Stomach (tissue), 9 donors: ENCODE data around the gene RIN3. TPM values are rescaled to one million over a fixed set of nuclear protein-coding genes. Genes with fewer than 3 reads are reported as not detected.
A peak's percentile ranks its signal among the peaks of the same experiment; 100 is the strongest.

Source experiments
- DNase-seq, 2 donors: peaks; one replicate each; pipeline versions ENCODE4 v3.0.0 to v3.0.0-alpha.2; 2013 to 2019
- H3K27ac ChIP-seq, 5 donors: fragments of 200-600 bp in 4 of 5; sonication (generic) in 4 of 5; one replicate each; pipeline ENCODE4 v1.5.1; 2013 to 2019; ENCODE audit warnings: mild to moderate bottlenecking in 1 of 5, moderate library complexity in 1 of 5
- H3K27me3 ChIP-seq, 3 donors: fragments of 200-600 bp; sonication (generic); one replicate each; pipeline ENCODE4 v1.5.1; 2017 to 2019; ENCODE audit warnings: mixed run types in 1 of 3
- H3K36me3 ChIP-seq, 4 donors: fragments of 200-600 bp; sonication (generic); 1 replicate in 3 of 4; 2 replicates in 1 of 4; pipeline ENCODE4 v1.5.1; 2016 to 2019
- H3K4me1 ChIP-seq, 4 donors: fragments of 200-600 bp; sonication (generic); one replicate each; pipeline ENCODE4 v1.5.1; 2016 to 2019
- H3K4me3 ChIP-seq, 4 donors: fragments of 200-600 bp; sonication (generic) in 3 of 4; one replicate each; pipeline ENCODE4 v1.5.1; 2016 to 2019; ENCODE audit warnings: mild to moderate bottlenecking in 1 of 4
- H3K9me3 ChIP-seq, 4 donors: fragments of 200-600 bp; sonication (generic); one replicate each; pipeline ENCODE4 v1.5.1; 2016 to 2019
- EP300 ChIP-seq: sonication (generic); formaldehyde crosslinking; IDR thresholded peaks from one replicate; pipeline ENCODE4 v1.6.1; 2017; ENCODE audit warnings: antibody characterized with exemption
- POLR2A ChIP-seq, 4 donors: fragments of 450-650 bp; IDR thresholded peaks; one replicate each; pipeline ENCODE4 v1.6.1; 2016; ENCODE audit warnings: antibody characterized with exemption in 4 of 4, control low read depth in 2 of 4, mild to moderate bottlenecking in 1 of 4, moderate library complexity in 1 of 4
- POLR2AphosphoS5 ChIP-seq, 3 donors: sonication (generic); formaldehyde crosslinking; IDR thresholded peaks; one replicate each; pipeline ENCODE4 v1.6.1; 2016; ENCODE audit warnings: antibody characterized with exemption in 3 of 3
- WGBS, 5 donors: extraction: QIAGEN DNeasy Blood & Tissue Kit in 3 of 5; methylation state at CpG; one replicate each; pipeline versions ENCODE4 v1.1.5 to v1.1.7; 2013 to 2018; 5-methylcytosine and 5-hydroxymethylcytosine counted together
- intact Hi-C: fragments of 100-400 bp; cut with DNase I; formaldehyde crosslinking; loops from one replicate; pipeline ENCODE4 v1.15.1; 2023; ENCODE audit warnings: low total_unique reads
- polyA plus RNA-seq, 3 donors: library from polyadenylated mRNA; stranded (reverse); fragments of 200-250 nt; gene quantifications; one replicate each; pipeline ENCODE4 v1.2.3, GENCODE V29; 2013
- total RNA-seq, 5 donors: library from RNA; depleted of rRNA; stranded (reverse); fragments of >200 nt; gene quantifications; one replicate each; pipeline versions ENCODE4 v1.1.0 to v1.2.3, GENCODE V29; 2014 to 2016
- TF ChIP-seq, protein P1 (sequence below), 7 experiments: fragments of 450-650 bp in 4 of 7; fragments of 200-600 bp in 3 of 7; sonication (generic) in 3 of 7; IDR thresholded peaks; one replicate each; pipeline ENCODE4 v1.5.1; 2016 to 2019; ENCODE audit warnings: antibody characterized with exemption in 7 of 7, control low read depth in 2 of 7, mild to moderate bottlenecking in 1 of 7
- donor health status: healthy with polysubstance abuse.
- donor health status: Bipolar disorder and iron deficiency.
- donor health status: healthy.

Gene RIN3
- total and polyA plus RNA-seq, 8 donors, result 5.0 to 47.8 (median 8.0) TPM

- TF ChIP-seq, protein P1, sequence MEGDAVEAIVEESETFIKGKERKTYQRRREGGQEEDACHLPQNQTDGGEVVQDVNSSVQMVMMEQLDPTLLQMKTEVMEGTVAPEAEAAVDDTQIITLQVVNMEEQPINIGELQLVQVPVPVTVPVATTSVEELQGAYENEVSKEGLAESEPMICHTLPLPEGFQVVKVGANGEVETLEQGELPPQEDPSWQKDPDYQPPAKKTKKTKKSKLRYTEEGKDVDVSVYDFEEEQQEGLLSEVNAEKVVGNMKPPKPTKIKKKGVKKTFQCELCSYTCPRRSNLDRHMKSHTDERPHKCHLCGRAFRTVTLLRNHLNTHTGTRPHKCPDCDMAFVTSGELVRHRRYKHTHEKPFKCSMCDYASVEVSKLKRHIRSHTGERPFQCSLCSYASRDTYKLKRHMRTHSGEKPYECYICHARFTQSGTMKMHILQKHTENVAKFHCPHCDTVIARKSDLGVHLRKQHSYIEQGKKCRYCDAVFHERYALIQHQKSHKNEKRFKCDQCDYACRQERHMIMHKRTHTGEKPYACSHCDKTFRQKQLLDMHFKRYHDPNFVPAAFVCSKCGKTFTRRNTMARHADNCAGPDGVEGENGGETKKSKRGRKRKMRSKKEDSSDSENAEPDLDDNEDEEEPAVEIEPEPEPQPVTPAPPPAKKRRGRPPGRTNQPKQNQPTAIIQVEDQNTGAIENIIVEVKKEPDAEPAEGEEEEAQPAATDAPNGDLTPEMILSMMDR (IDR thresholded peaks at IDR 0.05), result no peak
- no peak for TF ChIP-seq POLR2A (IDR thresholded peaks at IDR 0.05)
- no peak for TF ChIP-seq EP300
- no peak for TF ChIP-seq POLR2AphosphoS5 (IDR thresholded peaks at IDR 0.05)
- H3K36me3 ChIP-seq, result no peaks in the 10 kb centered on the region
- no peaks in the 10 kb centered on the region for H3K9me3 ChIP-seq
- peaks cover 0 to 35% (median 10%) of the 10 kb centered on the region in 4 donors for H3K4me1 ChIP-seq
- no peak overlapping the region for H3K4me3 ChIP-seq
- no peak overlapping the region for H3K27ac ChIP-seq
- intact Hi-C loops, result no loop called here
- no peak for DNase-seq
- no peaks in the 10 kb centered on the region for H3K27me3 ChIP-seq
- WGBS, 5 donors, result 79 to 84% (median 82%) methylated on average over 5 of the region's 5 CpGs
Observed at GRCh38 chr14:92607702-92608429, 94.3 kb downstream of the RIN3 start.

DNA sequence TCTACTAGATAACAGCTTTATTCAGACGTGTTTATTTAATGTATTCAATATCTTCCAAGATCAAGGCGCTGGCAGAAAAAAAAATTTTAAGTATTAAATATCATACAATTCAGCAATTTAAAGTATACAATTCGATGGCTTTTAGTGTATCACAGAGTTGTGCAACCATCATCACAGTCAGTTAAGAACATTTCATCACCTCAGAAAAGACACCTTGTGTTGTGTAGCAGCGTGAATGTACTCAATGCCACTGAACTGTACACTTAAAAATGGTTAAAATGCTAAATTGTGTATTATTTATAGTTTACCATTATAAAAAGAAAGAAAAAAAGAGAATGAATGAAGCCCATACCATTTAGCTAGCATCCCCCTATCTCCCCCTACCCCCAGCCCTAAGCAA, 96.4 kb downstream of the RIN3 start:
- 41 to 66% (median 57%) methylated on average over 4 of the region's 4 CpGs for WGBS, 5 donors
- H3K27ac ChIP-seq, result peak overlapping the region in 1 of 5 donors; percentile 61
- no peak overlapping the region for H3K4me3 ChIP-seq
- H3K27me3 ChIP-seq, result no peaks in the 10 kb centered on the region
- no peak for DNase-seq
- intact Hi-C loops, result no loop called here
- no peaks in the 10 kb centered on the region for H3K9me3 ChIP-seq
- TF ChIP-seq, protein P1 (IDR thresholded peaks at IDR 0.05), result no peak
- no peak for TF ChIP-seq POLR2A (IDR thresholded peaks at IDR 0.05)
- TF ChIP-seq POLR2AphosphoS5 (IDR thresholded peaks at IDR 0.05), result no peak
- no peak for TF ChIP-seq EP300
- H3K36me3 ChIP-seq, result no peaks in the 10 kb centered on the region
- peaks cover 0 to 22% (median 5%) of the 10 kb centered on the region in 4 donors for H3K4me1 ChIP-seq

- H3K27ac ChIP-seq, result peak overlapping the region in 1 of 5 donors; percentile 61
- H3K4me1 ChIP-seq, result peaks cover 0 to 19% (median 5%) of the 10 kb centered on the region in 4 donors
- intact Hi-C loops, result no loop called here
- 70 to 90% (median 82%) methylated on average over 7 of the region's 7 CpGs for WGBS, 5 donors
- no peak overlapping the region for H3K4me3 ChIP-seq
- no peaks in the 10 kb centered on the region for H3K36me3 ChIP-seq
- DNase-seq, result no peak
- TF ChIP-seq POLR2A (IDR thresholded peaks at IDR 0.05) (no peak), POLR2AphosphoS5 (IDR thresholded peaks at IDR 0.05) (no peak), EP300 (no peak)
- TF ChIP-seq, protein P1 (IDR thresholded peaks at IDR 0.05), result no peak
- no peaks in the 10 kb centered on the region for H3K9me3 ChIP-seq
- H3K27me3 ChIP-seq, result no peaks in the 10 kb centered on the region
Observed at GRCh38 chr14:92610849-92611271, 97.3 kb downstream of the RIN3 start.

- TF ChIP-seq, protein P1 (IDR thresholded peaks at IDR 0.05), result peak in 4 of 7 experiments; percentile 25 to 59 (median 37)
- TF ChIP-seq POLR2AphosphoS5 (IDR thresholded peaks at IDR 0.05), result no peak
- DNase-seq, result peak in 1 of 2 donors; percentile 46
- intact Hi-C loops, result no loop called here
- Histone ChIP-seq H3K4me1 (peaks cover 0 to 19% (median 5%) of the 10 kb centered on the region in 4 donors), H3K27me3 (no peaks in the 10 kb centered on the region), H3K27ac (no peak overlapping the region), H3K36me3 (no peaks in the 10 kb centered on the region), H3K9me3 (no peaks in the 10 kb centered on the region), H3K4me3 (no peak overlapping the region)
- 62 to 65% (median 63%) methylated on average over 11 of the region's 11 CpGs for WGBS, 5 donors
Observed at GRCh38 chr14:92613008-92613658, 99.6 kb downstream of the RIN3 start.
